ENCODE results near the gene ROM1. TPM values are rescaled to one million over a fixed set of nuclear protein-coding genes. Genes with fewer than 3 reads are reported as not detected.

Gene ROM1
- total RNA-seq, 2 donors from 2014 or later, result 3.2 to 3.6 TPM

DNA sequence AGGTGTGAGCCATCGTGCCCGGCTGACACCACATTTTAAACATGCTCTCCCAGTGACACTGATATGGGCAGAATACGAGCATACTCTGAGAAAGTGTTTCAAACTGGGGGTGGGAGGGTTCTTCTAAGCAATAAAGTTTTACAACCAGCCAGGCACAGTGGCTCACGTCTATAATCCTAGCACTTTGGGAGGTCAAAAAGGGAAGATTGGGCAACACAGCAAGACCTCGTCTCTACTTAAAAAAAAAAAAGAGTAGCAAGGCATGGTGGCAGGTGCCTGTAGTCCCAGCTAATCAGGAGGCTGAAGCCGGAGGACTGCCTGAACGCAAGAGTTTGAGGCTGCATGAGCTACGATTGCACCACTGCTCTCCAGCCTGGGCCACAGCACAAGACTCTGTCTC is 31.2 kb downstream of the ROM1 start:
- no peak overlapping the region for H3K4me3 ChIP-seq
- no peaks in the 10 kb centered on the region for H3K9me3 ChIP-seq
- no peaks in the 10 kb centered on the region for H3K36me3 ChIP-seq
- DNase-seq, result no peak
- intact Hi-C loops (cut with DNase I), result no loop called here
- H3K9ac ChIP-seq (ENCODE audit: low read depth in 2 of 2, low read length in 2 of 2), result no peak overlapping the region
- TF ChIP-seq CTCF (IDR thresholded peaks at IDR 0.05), result no peak
- no peak overlapping the region for H3K27ac ChIP-seq
- peaks cover 12% of the 10 kb centered on the region for H3K4me1 ChIP-seq
- H3K27me3 ChIP-seq, result no peaks in the 10 kb centered on the region

GRCh38 chr11:62645671-62645945 is 32.6 kb downstream of the ROM1 start:
- intact Hi-C loops (cut with DNase I), result no loop called here
- Histone ChIP-seq H3K36me3 (no peaks in the 10 kb centered on the region), H3K9ac (ENCODE audit: low read depth in 2 of 2, low read length in 2 of 2) (peak overlapping the region; percentile 68 to 92), H3K27me3 (no peaks in the 10 kb centered on the region), H3K4me1 (peaks cover 12% of the 10 kb centered on the region), H3K27ac (peak overlapping the region; percentile 80), H3K9me3 (no peaks in the 10 kb centered on the region), H3K4me3 (peak overlapping the region; percentile 93)
- no peak for TF ChIP-seq CTCF (IDR thresholded peaks at IDR 0.05)
- no peak for DNase-seq

- Histone ChIP-seq H3K27me3 (no peaks in the 10 kb centered on the region), H3K4me1 (peaks cover 12% of the 10 kb centered on the region), H3K9me3 (no peaks in the 10 kb centered on the region), H3K9ac (ENCODE audit: low read depth in 2 of 2, low read length in 2 of 2) (peak within 1 kb of the TSS; percentile 68 to 92), H3K36me3 (no peaks in the 10 kb centered on the region), H3K4me3 (peak within 1 kb of the TSS; percentile 93), H3K27ac (peak within 1 kb of the TSS; percentile 80)
- intact Hi-C loops (cut with DNase I), result no loop called here
- no peak for TF ChIP-seq CTCF (IDR thresholded peaks at IDR 0.05)
- DNase-seq, result peak; percentile 100
Observed at GRCh38 chr11:62645946-62646824, 33.1 kb downstream of the ROM1 start, which contains the start of gene GANAB. TSS of gene GANAB (minus strand) at chr11:62646613. CDS start at chr11:62646599, 14 bp downstream.

DNA sequence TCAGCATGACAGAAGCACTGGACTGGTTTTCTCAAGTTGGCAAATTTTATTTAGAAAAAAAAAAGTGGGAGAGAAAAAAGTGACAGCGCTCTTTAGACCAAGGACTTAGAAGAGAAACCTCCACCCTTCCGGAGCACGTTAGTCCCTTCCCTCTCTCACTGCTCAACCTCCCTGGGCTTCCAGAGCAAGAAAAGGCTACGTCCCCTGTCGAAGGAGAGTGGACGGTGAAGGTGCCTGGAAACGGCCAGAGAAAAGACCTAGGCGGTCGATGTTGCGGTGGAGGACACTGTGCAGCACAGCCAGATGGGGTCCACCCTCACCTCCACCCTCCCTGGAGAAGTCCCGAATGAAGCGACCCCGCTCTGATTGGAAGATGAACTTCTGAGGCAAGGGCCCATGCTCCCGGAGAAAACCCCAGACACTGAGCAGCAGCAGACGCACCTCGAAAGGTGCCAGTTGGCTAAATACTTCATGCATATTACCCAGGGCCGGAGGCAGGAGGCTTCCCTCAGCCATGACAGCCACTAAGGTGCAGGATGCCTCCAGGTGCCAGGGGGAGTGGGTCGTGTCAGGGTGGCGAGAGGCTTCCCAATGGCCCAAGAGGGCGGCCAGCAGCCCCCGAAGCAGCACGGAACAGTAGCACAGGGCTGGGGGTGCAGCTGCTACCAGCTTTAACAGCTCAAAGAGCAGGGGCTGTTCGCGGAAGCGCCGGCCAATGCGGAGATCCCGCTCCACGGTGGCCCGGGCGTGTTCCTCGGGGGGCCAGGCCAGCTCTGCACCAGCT is 34.0 kb downstream of the ROM1 start:
- no peak for DNase-seq
- Histone ChIP-seq H3K27me3 (no peaks in the 10 kb centered on the region), H3K27ac (no peak overlapping the region), H3K9ac (ENCODE audit: low read depth in 2 of 2, low read length in 2 of 2) (peak overlapping the region in 1 of 2 donors; percentile 92), H3K4me1 (peaks cover 16% of the 10 kb centered on the region), H3K4me3 (no peak overlapping the region), H3K9me3 (no peaks in the 10 kb centered on the region), H3K36me3 (no peaks in the 10 kb centered on the region)
- TF ChIP-seq CTCF (IDR thresholded peaks at IDR 0.05), result no peak
- intact Hi-C loops (cut with DNase I), result no loop called here

DNA sequence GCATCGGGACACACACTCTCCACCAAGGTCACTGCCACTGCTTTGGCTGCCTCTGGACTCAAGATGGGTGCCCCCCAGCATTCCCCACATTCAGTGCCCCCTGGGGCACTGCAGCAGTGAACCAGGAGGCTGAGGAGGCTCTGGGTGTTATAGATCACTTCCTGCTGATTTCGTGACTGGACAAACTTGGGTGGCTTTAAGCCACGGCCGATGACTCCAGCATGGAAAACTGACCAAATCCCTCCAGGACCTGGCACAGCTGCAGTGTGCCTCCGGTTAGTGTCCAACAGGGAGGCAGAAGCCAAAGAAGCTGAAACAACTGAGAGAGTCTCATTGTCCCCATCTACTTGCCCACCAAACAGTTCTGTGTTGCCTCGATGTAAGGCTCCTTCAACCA is 34.5 kb downstream of the ROM1 start:
- Histone ChIP-seq H3K36me3 (no peaks in the 10 kb centered on the region), H3K4me1 (peaks cover 20% of the 10 kb centered on the region), H3K4me3 (no peak overlapping the region), H3K27me3 (no peaks in the 10 kb centered on the region), H3K27ac (no peak overlapping the region), H3K9ac (ENCODE audit: low read depth in 2 of 2, low read length in 2 of 2) (no peak overlapping the region), H3K9me3 (no peaks in the 10 kb centered on the region)
- no peak for TF ChIP-seq CTCF (IDR thresholded peaks at IDR 0.05)
- no peak for DNase-seq
- intact Hi-C loops (cut with DNase I), result no loop called here

Measured in colonic mucosa (tissue), 4 donors.